HepG2 (cell line): ENCODE data around the gene RRBP1. TPM values are rescaled to one million over a fixed set of nuclear protein-coding genes. Genes with fewer than 3 reads are reported as not detected.

Source experiments
- AKAP8 ChIP-seq: sonication (generic); formaldehyde crosslinking; IDR thresholded peaks from 2 replicates; pipeline ENCODE4 v1.5.1; 2020; ENCODE audit warnings: mild to moderate bottlenecking, missing genetic modification reagents
- ASH2L ChIP-seq: fragments of 300-600, 200-600 bp; sonication (generic); IDR thresholded peaks from 2 replicates; pipeline ENCODE4 v1.7.0; 2017; ENCODE audit warnings: low read depth, mild to moderate bottlenecking, moderate library complexity, mixed read lengths, low read length; ENCODE audit not compliant: insufficient read length
- DR1 ChIP-seq: sonication (generic); formaldehyde crosslinking; IDR thresholded peaks from 2 replicates; pipeline ENCODE4 v1.8.0; 2021; ENCODE audit warnings: mild to moderate bottlenecking, missing genetic modification reagents, inconsistent platforms
- IRF2 ChIP-seq: IDR thresholded peaks from 2 replicates; pipeline ENCODE4 v1.6.1; 2018; ENCODE audit warnings: missing genetic modification reagents, missing compliant biosample characterization
- MBD4 ChIP-seq: IDR thresholded peaks from 2 replicates; pipeline ENCODE4 v1.6.1; 2012; ENCODE audit warnings: low read length, inconsistent platforms, borderline replicate concordance
- MEIS2 ChIP-seq: sonication (generic); formaldehyde crosslinking; IDR thresholded peaks from 2 replicates; pipeline ENCODE4 v1.9.0; 2021; ENCODE audit warnings: mild to moderate bottlenecking, missing genetic modification reagents
- MXI1 ChIP-seq: IDR thresholded peaks from 3 replicates; pipeline ENCODE4 v1.6.1; 2012; ENCODE audit warnings: low read depth, low read length, inconsistent platforms, borderline replicate concordance
- NCOA1 ChIP-seq: sonication (generic); formaldehyde crosslinking; IDR thresholded peaks from 2 replicates; pipeline ENCODE4 v1.9.0; 2021; ENCODE audit warnings: missing genetic modification reagents
- SALL1 ChIP-seq: sonication (generic); formaldehyde crosslinking; IDR thresholded peaks from 2 replicates; pipeline ENCODE4 v1.8.0; 2022; ENCODE audit warnings: mild to moderate bottlenecking, missing genetic modification reagents
- SMAD3 ChIP-seq: sonication (generic); formaldehyde crosslinking; IDR thresholded peaks from 2 replicates; pipeline ENCODE4 v1.4.0; 2020; ENCODE audit warnings: missing genetic modification reagents
- SOX5 ChIP-seq: IDR thresholded peaks from 2 replicates; pipeline ENCODE4 v1.6.1; 2016; ENCODE audit warnings: borderline replicate concordance
- TCF12 ChIP-seq, 2 experiments: fragments of 450-650 bp in 1 of 2; sonication (generic) in 1 of 2; formaldehyde crosslinking in 1 of 2; IDR thresholded peaks; 2 replicates each; pipeline versions ENCODE4 v1.6.1 to v1.8.0; 2017 to 2022; ENCODE audit warnings: antibody characterized with exemption in 1 of 2, mild to moderate bottlenecking in 1 of 2, missing genetic modification reagents in 1 of 2, moderate library complexity in 1 of 2
- TEAD3 ChIP-seq: optimal IDR thresholded peaks from 2 replicates; pipeline ENCODE3; 2016; ENCODE audit warnings: borderline replicate concordance
- U2AF2 ChIP-seq: fragments of 200-400 bp; formaldehyde crosslinking; IDR thresholded peaks from 2 replicates; pipeline ENCODE4 v1.6.1; 2017; ENCODE audit warnings: low read depth, mild to moderate bottlenecking, low read length
- ZFY ChIP-seq: sonication (generic); formaldehyde crosslinking; IDR thresholded peaks from 2 replicates; pipeline ENCODE4 v1.4.0; 2020; ENCODE audit warnings: missing genetic modification reagents
- ZNF24 ChIP-seq: fragments of 450-650 bp; IDR thresholded peaks from 2 replicates; pipeline ENCODE4 v1.6.1; 2017; ENCODE audit warnings: antibody characterized with exemption, mild to moderate bottlenecking
- ZNF263 ChIP-seq: sonication (generic); formaldehyde crosslinking; IDR thresholded peaks from 2 replicates; pipeline ENCODE4 v1.4.0; 2020; ENCODE audit warnings: missing genetic modification reagents
- ZNF367 ChIP-seq: sonication (generic); formaldehyde crosslinking; IDR thresholded peaks from 2 replicates; pipeline ENCODE4 v1.4.0; 2020; ENCODE audit warnings: missing genetic modification reagents, borderline replicate concordance
- ZNF446 ChIP-seq: sonication (generic); formaldehyde crosslinking; IDR thresholded peaks from 2 replicates; pipeline ENCODE4 v1.5.0; 2020; ENCODE audit warnings: mild to moderate bottlenecking, missing genetic modification reagents
- ZNF589 ChIP-seq: sonication (generic); formaldehyde crosslinking; conservative IDR thresholded peaks from 2 replicates; pipeline ENCODE4 v1.8.0; 2022; ENCODE audit warnings: mild to moderate bottlenecking, moderate library complexity, missing genetic modification reagents
- ZNF839 ChIP-seq: sonication (generic); formaldehyde crosslinking; IDR thresholded peaks from 2 replicates; pipeline ENCODE4 v1.4.0; 2020; ENCODE audit warnings: missing genetic modification reagents, mild to moderate bottlenecking, borderline replicate concordance
- ZSCAN20 ChIP-seq: sonication (generic); formaldehyde crosslinking; IDR thresholded peaks from 2 replicates; pipeline ENCODE4 v1.4.0; 2020; ENCODE audit warnings: missing genetic modification reagents, mild to moderate bottlenecking, borderline replicate concordance
- polyA plus RNA-seq, 8 experiments: library from polyadenylated mRNA; depleted of rRNA in 3 of 8; stranded (reverse) in 7 of 8; unstranded in 1 of 8; fragments of >200 nt; fragmentation: Illumina TruSeq in 4 of 8; extraction: Trizol in 4 of 8; gene quantifications; 2 replicates each; pipeline versions ENCODE4 v1.2.1 to v1.2.3, GENCODE V29; 2011 to 2016; ENCODE audit warnings: low read depth in 4 of 8, missing spikeins in 1 of 8, mixed read lengths in 1 of 8; ENCODE audit not compliant: insufficient read depth in 1 of 8
- total RNA-seq, 5 experiments: library from RNA; depleted of rRNA; stranded (reverse); fragments of >200 nt; fragmentation: Illumina TruSeq; extraction: Trizol; gene quantifications; 2 replicates each; pipeline ENCODE4 v1.2.3, GENCODE V29; 2016; ENCODE audit warnings: low read depth in 1 of 5
- TF ChIP-seq, protein P1 (sequence below), 2 experiments: IDR thresholded peaks; 2 replicates each; pipeline ENCODE4 v1.6.1; 2011 to 2012; ENCODE audit warnings: low read length in 2 of 2, borderline replicate concordance in 1 of 2, low read depth in 1 of 2, mild to moderate bottlenecking in 1 of 2, moderate library complexity in 1 of 2
- TF ChIP-seq, protein P2 (sequence below): sonication (generic); formaldehyde crosslinking; IDR thresholded peaks from 2 replicates; pipeline ENCODE4 v1.4.0; 2020; ENCODE audit warnings: mild to moderate bottlenecking, missing genetic modification reagents, borderline replicate concordance

Gene RRBP1
- total and polyA plus RNA-seq, 2 of the 13 experiments (the other 11 are each of a cell fraction or from before 2014, with no cell fraction given), result 150 to 222 TPM

DNA sequence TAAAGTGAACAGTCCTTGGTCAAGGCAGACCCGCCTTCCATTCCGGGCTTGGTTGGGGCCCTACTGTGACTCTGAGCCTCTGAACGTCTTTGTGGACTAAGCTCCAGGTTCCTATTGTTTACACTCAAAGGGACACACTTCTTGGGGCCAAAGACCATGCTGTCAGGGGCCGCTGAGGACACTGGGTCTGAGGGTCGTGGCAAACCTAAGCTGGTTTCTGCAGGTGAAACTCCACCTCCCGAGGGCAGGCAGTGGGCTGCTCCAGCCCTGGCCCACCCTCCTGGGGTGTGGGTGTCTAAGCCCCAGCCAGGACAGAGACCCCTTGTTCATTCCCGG lies 69.1 kb downstream of the RRBP1 start (continued):
- TF ChIP-seq U2AF2 (no peak), NCOA1 (no peak), ZSCAN20 (CRISPR knock-in tag) (0 out of 2 replicates have a peak, but pooled peaks have one; percentile 60), SMAD3 (0 out of 2 replicates have a peak, but pooled peaks have one; percentile 22), ASH2L (no peak), ZNF446 (CRISPR knock-in tag) (no peak), ZNF24 (no peak), AKAP8 (CRISPR knock-in tag) (peak; percentile 36; the same call in 1 of the 2 replicates), MXI1 (no peak), TEAD3 (CRISPR knock-in tag) (peak; percentile 36), ZNF263 (no peak), ZNF839 (CRISPR knock-in tag) (0 out of 2 replicates have a peak, but pooled peaks have one; percentile 16), ZNF367 (no peak), ZNF589 (CRISPR knock-in tag) (no peak), IRF2 (CRISPR knock-in tag) (no peak), MEIS2 (CRISPR knock-in tag) (no peak), SOX5 (CRISPR knock-in tag) (0 out of 2 replicates have a peak, but pooled peaks have one; percentile 31), SALL1 (CRISPR knock-in tag) (peak; percentile 67; the same call in 1 of the 2 replicates), ZFY (CRISPR knock-in tag) (0 out of 2 replicates have a peak, but pooled peaks have one; percentile 44), TCF12 (IDR thresholded peaks at IDR 0.05) (no peak), TCF12 (CRISPR knock-in tag; IDR thresholded peaks at IDR 0.05) (no peak), DR1 (CRISPR knock-in tag) (0 out of 2 replicates have a peak, but pooled peaks have one; percentile 18), MBD4 (peak; percentile 77; the same call in 1 of the 2 replicates)
- TF ChIP-seq, protein P1, sequence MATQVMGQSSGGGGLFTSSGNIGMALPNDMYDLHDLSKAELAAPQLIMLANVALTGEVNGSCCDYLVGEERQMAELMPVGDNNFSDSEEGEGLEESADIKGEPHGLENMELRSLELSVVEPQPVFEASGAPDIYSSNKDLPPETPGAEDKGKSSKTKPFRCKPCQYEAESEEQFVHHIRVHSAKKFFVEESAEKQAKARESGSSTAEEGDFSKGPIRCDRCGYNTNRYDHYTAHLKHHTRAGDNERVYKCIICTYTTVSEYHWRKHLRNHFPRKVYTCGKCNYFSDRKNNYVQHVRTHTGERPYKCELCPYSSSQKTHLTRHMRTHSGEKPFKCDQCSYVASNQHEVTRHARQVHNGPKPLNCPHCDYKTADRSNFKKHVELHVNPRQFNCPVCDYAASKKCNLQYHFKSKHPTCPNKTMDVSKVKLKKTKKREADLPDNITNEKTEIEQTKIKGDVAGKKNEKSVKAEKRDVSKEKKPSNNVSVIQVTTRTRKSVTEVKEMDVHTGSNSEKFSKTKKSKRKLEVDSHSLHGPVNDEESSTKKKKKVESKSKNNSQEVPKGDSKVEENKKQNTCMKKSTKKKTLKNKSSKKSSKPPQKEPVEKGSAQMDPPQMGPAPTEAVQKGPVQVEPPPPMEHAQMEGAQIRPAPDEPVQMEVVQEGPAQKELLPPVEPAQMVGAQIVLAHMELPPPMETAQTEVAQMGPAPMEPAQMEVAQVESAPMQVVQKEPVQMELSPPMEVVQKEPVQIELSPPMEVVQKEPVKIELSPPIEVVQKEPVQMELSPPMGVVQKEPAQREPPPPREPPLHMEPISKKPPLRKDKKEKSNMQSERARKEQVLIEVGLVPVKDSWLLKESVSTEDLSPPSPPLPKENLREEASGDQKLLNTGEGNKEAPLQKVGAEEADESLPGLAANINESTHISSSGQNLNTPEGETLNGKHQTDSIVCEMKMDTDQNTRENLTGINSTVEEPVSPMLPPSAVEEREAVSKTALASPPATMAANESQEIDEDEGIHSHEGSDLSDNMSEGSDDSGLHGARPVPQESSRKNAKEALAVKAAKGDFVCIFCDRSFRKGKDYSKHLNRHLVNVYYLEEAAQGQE (IDR thresholded peaks at IDR 0.05; ENCODE audit: borderline replicate concordance in 1 of 2, low read depth in 1 of 2, low read length in 2 of 2), result no peak
- TF ChIP-seq, protein P2, sequence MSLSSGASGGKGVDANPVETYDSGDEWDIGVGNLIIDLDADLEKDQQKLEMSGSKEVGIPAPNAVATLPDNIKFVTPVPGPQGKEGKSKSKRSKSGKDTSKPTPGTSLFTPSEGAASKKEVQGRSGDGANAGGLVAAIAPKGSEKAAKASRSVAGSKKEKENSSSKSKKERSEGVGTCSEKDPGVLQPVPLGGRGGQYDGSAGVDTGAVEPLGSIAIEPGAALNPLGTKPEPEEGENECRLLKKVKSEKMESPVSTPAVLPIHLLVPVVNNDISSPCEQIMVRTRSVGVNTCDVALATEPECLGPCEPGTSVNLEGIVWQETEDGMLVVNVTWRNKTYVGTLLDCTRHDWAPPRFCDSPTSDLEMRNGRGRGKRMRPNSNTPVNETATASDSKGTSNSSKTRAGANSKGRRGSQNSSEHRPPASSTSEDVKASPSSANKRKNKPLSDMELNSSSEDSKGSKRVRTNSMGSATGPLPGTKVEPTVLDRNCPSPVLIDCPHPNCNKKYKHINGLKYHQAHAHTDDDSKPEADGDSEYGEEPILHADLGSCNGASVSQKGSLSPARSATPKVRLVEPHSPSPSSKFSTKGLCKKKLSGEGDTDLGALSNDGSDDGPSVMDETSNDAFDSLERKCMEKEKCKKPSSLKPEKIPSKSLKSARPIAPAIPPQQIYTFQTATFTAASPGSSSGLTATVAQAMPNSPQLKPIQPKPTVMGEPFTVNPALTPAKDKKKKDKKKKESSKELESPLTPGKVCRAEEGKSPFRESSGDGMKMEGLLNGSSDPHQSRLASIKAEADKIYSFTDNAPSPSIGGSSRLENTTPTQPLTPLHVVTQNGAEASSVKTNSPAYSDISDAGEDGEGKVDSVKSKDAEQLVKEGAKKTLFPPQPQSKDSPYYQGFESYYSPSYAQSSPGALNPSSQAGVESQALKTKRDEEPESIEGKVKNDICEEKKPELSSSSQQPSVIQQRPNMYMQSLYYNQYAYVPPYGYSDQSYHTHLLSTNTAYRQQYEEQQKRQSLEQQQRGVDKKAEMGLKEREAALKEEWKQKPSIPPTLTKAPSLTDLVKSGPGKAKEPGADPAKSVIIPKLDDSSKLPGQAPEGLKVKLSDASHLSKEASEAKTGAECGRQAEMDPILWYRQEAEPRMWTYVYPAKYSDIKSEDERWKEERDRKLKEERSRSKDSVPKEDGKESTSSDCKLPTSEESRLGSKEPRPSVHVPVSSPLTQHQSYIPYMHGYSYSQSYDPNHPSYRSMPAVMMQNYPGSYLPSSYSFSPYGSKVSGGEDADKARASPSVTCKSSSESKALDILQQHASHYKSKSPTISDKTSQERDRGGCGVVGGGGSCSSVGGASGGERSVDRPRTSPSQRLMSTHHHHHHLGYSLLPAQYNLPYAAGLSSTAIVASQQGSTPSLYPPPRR (CRISPR knock-in tag), result no peak
